Epithelial cell of prostate (primary cell): ENCODE results near the gene TRPV2.

ENCODE experiments used
- DNase-seq: peaks from one replicate; pipeline ENCODE4 v3.0.0-alpha.2; 2011; ENCODE audit warnings: low read depth, low spot score
- H3K27ac ChIP-seq: fragments of 450-650 bp; 2 replicates; pipeline ENCODE4 v1.5.1; 2017; ENCODE audit warnings: mild to moderate bottlenecking

The TRPV2 gene

DNA sequence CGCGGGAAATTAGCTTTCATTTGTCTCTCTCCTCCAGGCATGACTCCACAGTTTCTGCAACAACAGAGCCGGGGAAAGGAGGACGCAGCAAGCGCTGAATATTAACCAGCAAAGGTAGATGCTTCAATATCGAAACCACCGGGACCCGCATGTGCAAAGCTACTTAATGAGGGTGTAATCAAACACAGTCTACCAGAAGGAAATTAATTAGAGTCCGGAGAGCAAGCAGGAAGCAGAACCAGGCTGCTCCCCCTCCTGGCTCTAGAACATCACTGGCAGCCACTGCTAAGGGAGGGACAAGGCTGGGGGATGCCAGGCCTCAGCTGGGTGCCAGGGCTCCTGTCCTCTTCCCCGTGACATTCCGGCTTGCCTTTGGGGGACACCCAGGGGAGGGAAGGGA is 54.9 kb downstream of the TRPV2 start:
- no peak for DNase-seq

DNA sequence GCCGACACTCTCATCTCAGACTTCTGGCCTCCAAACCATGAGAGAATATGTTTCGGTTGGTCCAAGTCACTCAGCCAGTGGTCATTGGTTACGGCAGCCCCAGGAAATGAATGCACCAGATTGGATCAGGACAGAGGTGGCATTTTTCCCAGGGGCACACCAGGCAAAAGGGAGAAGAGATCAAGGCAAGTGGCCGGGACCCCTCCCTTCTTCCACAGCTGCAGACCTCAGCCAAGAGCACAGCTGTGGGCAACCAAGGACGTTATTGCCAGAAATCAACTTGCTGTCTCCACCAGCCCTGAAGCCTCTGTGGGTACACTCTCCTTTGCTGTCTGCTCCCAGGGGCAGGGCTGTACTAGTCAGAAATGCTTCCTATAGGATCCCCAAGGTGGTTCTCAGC is 55.9 kb downstream of the TRPV2 start:
- no peak overlapping the region for H3K27ac ChIP-seq
- no peak for DNase-seq

More for the DNA sequence above, 54.9 kb downstream of the TRPV2 start:
- H3K27ac ChIP-seq: no peak overlapping the region

DNA sequence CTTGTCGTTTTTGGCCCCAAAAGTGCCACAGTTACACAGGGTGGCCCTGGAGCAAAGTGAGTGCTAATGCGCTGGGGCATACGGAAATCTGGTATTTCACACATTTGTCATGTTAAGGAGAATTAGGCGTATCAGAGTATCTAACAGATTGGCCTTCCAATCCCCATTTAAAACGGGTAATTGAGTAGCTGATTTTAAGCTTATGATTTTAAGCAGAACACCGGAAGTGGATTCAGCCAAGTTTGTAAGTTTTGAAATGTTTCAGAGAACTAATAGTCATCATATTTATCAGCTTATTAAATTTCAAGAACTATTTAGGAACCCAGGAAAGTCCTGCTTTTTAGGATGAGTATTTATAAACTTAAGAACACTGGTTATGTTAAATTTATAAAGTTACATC is 57.2 kb downstream of the TRPV2 start:
- no peak for DNase-seq
- H3K27ac ChIP-seq: no peak overlapping the region

DNA sequence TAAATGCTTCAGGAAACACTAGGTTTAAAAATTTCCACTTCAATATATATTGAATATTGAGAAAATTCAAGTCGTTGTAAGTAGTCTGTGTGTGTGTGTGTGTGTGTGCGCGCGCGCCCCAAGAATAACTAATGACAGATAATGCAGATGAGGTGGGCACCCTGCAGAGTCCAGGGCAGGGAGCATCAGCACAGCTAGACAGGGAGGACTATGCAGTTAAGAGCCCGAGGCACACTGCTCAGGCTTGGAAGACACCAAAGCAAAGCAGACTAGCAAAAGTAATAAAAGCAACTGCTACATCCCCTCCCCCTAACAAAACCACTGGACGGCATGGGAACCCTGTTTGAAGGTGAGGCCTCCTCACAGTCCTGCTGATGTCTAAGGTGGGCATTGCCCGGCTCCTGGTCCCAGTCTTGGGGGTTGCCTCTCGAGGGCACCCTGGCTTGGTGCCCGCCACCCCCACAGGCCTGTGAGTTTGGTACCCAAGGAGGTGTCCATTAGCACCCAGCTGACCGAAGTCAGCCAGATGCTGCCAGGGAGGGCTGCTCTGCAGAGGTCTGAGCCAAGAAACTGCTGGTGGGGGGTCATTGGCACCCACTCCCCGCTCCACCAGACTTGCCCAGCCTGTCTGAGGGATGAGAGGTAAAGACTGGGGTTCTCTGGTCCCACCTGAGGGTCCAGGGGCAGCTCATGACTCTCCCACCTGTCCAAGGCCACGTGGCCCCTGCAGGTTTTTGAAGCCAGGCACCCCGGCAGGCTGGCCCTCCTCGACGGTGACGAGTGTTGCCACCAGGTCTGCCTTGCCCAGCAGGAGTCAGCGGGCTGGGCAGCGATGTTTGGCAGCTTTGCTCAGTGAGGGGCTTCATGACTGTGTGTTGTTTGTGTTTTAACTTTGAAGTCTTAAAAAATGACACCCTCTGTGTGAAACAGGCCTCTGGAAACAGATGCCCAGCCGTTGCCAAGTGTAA is 58.0 kb downstream of the TRPV2 start:
- DNase-seq: no peak
- no peak overlapping the region for H3K27ac ChIP-seq

DNA sequence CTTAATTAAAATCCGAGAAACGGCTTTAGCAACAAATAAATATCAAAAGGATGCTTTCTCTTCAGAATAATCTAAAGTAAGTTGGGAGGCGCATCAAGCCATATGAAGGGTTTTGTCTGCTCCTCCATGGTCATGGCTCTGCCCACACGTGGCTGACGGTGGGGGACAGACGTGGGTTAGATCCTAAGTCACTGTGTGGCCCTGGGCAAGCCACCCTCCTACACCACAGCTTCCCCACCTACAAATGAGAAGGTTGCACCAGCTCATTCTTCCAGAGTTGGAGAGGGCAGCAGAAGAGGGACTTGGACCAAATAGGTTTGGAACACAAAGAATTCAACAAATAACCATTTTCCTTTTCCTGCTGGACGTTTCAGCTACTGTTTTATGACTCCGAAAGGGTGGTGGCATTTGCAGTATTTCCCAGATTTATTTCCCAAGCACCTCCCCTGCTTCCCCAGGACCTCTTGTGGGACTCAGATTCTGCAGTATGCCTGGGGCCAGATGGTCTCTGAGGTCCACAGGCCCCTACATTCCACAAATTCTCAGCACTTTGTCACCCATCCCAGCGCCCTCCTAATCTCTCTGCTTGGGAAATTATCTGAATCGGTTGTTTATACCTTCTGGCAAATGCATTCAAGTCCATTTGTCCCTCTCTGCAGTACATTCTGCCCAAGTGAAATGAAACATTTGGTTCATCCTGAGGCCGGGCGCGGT is 58.8 kb downstream of the TRPV2 start:
- DNase-seq: no peak
- no peak overlapping the region for H3K27ac ChIP-seq

DNA sequence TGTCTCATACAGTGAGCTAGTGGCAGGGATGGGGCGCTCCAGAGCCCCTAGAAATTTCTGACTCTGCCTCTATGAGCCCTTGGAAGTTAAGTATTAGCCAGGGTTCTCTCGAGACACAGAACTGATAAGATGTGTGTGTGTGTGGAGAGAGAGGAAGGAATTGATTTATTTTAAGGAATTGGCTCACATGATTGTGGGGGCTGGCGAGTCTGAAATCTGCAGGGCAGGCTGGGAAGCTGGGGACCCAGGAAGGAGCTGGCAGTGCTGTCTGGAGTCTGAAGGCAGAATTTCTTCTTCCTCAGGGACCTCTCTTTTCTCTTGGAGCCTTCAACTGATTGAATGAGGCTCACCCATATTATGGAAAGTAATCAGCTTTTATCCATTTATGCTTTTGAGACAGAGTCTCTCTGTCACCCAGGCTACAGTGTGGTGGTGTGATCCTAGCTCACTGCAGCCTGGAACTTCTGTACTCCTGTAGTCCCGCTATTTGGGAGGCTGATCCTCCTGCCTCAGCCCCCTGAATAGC is 59.9 kb downstream of the TRPV2 start:
- no peak overlapping the region for H3K27ac ChIP-seq
- no peak for DNase-seq

DNA sequence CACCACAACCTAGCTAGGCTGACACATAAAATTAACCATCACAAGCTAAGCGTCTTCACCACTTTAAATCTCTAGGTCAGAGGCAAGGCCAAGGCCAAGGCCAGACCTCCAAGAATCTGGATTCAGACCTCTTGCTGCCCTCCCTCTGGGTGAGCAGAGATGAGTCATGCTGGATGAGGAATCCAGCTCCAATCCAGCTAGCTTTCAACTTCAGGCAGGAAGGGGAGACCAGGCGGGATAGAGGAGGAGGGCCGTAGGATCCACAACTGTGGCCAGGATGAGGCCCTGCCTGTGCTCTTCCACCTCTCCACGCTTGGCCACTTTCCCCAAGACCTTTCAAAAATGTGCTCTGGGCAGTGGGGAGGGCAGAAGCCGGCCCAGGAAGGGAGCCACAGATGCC is 61.9 kb downstream of the TRPV2 start:
- H3K27ac ChIP-seq: no peak overlapping the region
- DNase-seq: no peak

DNA sequence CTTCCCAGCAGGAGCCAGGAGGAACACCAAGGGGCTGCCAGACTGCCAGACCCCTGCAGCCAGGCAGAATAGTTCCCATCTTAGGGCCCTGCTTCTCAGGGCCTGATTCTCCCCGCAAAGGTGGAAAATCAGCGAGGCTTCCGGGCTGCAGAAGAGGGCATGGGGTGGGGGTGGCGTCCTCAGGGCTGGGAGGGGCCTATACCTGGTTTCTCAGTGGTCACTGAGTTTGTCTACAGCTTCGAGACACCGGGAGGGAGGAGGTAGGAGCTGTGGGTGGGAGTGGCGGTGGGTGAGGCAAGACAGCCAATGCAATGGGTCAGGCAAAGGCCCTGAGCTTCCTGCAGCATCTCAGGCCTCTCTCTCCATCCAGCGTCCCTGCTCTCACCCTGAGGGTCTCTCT is 62.3 kb downstream of the TRPV2 start:
- DNase-seq: no peak
- no peak overlapping the region for H3K27ac ChIP-seq

DNA sequence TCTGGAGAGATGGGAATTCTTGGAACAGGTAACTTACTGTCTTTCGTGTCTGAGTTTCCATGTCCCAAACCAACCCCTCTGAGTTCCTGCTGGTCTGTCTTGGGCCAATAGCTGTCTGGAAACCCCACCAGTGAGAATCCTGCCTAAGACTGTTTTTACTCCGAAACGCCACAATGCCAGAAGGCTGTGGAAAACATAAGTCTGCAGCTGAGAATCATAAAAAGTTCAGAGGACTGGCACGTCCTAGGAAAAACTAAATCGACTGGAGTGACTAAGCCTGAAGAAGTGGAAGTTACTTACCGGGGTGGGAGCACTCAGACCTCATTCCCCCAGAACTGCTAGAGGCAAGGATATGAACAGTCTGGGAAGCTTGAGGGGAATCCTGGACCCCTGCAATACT is 63.3 kb downstream of the TRPV2 start:
- H3K27ac ChIP-seq: no peak overlapping the region
- DNase-seq: no peak

DNA sequence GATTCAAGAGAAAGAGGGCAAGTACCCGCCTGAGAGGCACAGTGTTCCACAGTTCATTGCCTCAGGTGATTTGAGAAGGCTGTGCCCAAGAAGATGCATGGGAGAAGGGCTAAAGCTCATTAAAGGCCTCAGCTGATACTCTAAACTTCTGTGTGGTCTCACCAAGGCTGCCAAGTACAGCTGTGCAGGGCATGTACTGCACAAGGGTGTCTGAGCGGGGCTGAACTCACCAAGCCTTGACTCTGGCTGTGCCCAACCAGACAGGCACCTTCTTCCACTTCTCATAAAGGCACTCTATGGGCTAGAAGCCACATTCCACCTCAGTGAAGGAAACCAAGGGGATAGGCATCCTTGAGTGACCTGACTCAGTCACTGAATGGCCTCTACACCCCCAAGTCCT is 63.9 kb downstream of the TRPV2 start:
- DNase-seq: no peak
- no peak overlapping the region for H3K27ac ChIP-seq

DNA sequence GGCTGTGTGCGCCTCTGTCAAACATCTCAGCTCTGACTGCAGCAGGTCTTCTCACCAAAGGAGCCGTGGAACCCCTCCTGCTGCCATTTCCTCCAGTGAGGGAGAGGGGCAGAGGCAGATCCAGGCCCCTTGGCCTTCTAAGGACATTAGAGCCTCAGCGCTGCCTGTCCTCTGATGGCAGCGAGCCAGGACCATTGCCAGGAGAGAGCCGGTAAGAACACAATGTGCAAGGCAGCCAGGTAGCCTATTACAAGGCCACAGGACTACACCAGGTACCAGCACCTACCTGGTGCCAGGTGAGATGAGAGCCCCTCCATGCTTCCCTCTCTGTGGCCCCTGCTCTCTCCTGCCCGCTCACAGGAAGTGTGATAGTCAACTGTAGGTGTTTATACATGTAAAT is 65.6 kb downstream of the TRPV2 start:
- no peak overlapping the region for H3K27ac ChIP-seq

DNA sequence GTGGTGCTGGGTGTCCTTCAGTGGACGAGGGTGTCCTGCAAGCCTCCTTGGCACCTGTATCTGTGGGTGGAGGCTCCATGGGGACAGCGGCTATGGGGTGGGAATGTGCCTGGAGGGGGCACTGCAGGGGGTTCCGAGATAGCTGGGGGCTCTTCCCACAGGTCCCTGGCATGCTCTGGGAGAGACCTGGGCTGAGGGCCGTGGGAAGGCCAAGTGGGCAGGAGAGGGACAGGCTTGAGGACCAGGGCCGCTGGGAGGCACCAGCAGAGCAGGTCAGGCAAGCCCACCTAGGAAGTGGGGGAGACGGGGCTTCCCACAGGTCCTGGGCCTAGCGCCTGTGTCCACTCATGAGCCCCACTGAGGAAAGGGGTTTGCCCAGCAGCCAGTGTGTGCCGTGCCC is 66.9 kb downstream of the TRPV2 start:
- H3K27ac ChIP-seq: no peak overlapping the region
- DNase-seq: no peak

More for the DNA sequence above, 65.6 kb downstream of the TRPV2 start:
- DNase-seq: no peak

DNA sequence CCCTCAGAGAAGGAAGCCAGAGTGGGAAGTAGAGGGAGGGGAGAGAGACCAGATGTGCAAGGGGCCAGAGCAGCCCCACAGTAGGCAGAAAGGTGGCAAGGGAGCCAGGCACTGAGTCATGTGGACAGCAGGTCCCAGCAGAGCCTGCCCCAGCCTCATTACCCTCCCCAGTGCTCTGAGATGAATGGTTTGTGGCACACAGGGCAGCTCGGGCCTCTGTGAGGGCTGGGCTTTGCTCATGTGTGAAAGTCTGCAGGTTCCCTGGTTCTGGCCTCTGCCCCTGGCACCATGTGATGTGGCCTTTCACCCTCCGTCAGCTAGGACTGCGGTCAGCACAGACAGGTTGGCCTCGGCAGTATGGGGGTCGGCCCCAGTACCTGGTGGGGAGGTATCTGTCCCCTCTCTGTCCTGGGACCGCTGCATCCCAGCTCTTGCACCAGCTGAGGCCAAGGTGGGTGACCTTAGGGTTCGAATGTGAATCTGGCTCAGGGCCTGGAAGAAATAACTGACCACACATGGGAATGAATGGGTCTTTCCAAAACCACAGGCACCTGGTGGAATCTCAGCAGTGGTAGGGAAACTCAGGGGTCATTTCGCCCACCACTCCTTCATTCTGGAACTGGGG is 67.8 kb downstream of the TRPV2 start:
- no peak overlapping the region for H3K27ac ChIP-seq
- no peak for DNase-seq

DNA sequence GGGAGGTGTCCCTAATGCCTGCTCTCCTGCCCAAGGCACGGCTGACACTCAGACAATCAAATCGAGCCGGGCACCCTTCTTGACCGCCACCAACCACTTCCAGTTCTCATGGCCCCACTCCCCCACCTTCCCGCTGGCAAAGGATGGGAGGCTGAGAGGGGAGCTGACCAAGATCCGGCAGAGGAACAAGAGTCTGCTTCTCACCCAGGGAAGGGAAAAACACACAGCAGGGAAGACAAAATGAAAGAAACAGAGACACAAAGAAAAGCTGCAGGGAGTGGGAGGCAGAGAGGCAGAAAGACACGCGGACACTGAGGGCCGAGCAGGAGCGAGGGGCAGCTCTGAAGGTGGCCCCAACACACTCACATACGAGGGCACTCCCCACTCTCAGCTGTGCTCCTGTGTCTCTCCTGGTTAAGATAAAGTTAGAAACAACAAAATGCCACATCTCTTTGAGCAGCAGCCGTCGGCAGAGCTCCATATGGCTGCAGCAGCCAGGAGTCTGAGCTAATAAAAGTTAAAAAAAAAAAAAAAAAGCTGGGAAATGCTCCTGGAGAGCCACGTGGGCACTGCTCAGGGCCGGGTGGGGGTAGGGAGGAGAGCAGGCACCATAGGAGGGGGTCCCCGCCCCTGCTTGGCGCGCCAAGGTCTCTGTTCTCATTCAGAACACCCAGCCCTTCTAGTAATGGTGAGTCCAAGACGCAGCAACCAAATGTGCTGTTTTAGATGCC is 69.2 kb downstream of the TRPV2 start:
- H3K27ac ChIP-seq: no peak overlapping the region
- DNase-seq: no peak
